K562 (cell line): ENCODE data around the gene DCAF8L1. TPM values are rescaled to one million over a fixed set of nuclear protein-coding genes. Genes with fewer than 3 reads are reported as not detected.

Experiments used
- ATAC-seq: fragments of 200-7000 bp; cut with Tn5 transposase; 3 replicates; pipeline ENCODE4 v1.9.1; 2020; ENCODE audit warnings: moderate library complexity
- BruUV-seq: library from RNA; stranded (reverse); fragments of 400-500 nt; replicated peaks from 2 replicates; lab custom pipeline; 2021; lab: Mats Ljungman, UMichigan
- CTCF ChIA-PET: fragments of 300-600 bp; formaldehyde crosslinking; extraction: SDS; loops from one replicate; lab custom pipeline; 2021; ENCODE audit warnings: low intra/inter-chr PET ratio; lab: Yijun Ruan, JAX
- POLR2A ChIA-PET: fragments of 300-600, 350-650 bp; sonication (Branson Sonifier 250); formaldehyde crosslinking; extraction: SDS; loops from one replicate; lab custom pipeline; 2021; ENCODE audit warnings: antibody characterized with exemption, inconsistent platforms; lab: Yijun Ruan, JAX
- DNase-seq, 4 experiments: peaks; one replicate each; pipeline versions ENCODE4 v3.0.0 to v3.0.0-alpha.2; 2011 to 2018; ENCODE audit warnings: low spot score in 3 of 4, mixed read lengths in 3 of 4; ENCODE audit errors: extremely low read depth in 1 of 4
- FAIRE-seq: peaks from 2 replicates; lab custom pipeline; 2011; peaks lifted over from hg19 to GRCh38; lab: Jason Lieb, UNC
- H2AFZ ChIP-seq: 2 replicates; pipeline ENCODE4 v1.6.0; 2011; ENCODE audit warnings: low read depth, low read length, control low read depth, inconsistent platforms
- H3K27ac ChIP-seq: fragments of 200-600 bp; 3 replicates; pipeline ENCODE4 v1.8.0; 2011; ENCODE audit warnings: low read depth, mild to moderate bottlenecking, control low read depth, inconsistent platforms, low read length, moderate library complexity, mixed read lengths; ENCODE audit errors: extremely low read depth
- H3K27me3 ChIP-seq, 2 experiments: fragments of 300-600 bp in 1 of 2; 2 replicates in 1 of 2; 3 replicates in 1 of 2; pipeline versions ENCODE4 v1.6.0 to v1.8.0; 2011; ENCODE audit warnings: inconsistent platforms in 2 of 2, low read length in 2 of 2, mild to moderate bottlenecking in 1 of 2, mixed read lengths in 1 of 2, moderate library complexity in 1 of 2; ENCODE audit not compliant: control insufficient read depth in 2 of 2, insufficient read depth in 2 of 2
- H3K36me3 ChIP-seq: fragments of 300-600 bp; 3 replicates; pipeline ENCODE4 v1.8.0; 2011; ENCODE audit warnings: mild to moderate bottlenecking, low read length, inconsistent platforms; ENCODE audit not compliant: control insufficient read depth, insufficient read depth
- H3K4me1 ChIP-seq, 2 experiments: fragments of 200-600 bp in 1 of 2; replicated peaks in 1 of 2; 2 replicates in 1 of 2; 3 replicates in 1 of 2; pipeline versions ENCODE4 v1.5.1 to v1.8.0; 2011; ENCODE audit warnings: inconsistent platforms in 2 of 2, low read length in 2 of 2, mild to moderate bottlenecking in 1 of 2, mixed read lengths in 1 of 2, moderate library complexity in 1 of 2; ENCODE audit not compliant: control insufficient read depth in 2 of 2, insufficient read depth in 2 of 2
- H3K4me2 ChIP-seq: 2 replicates; pipeline ENCODE4 v1.6.1; 2011; ENCODE audit warnings: low read length, control low read depth, inconsistent platforms, mixed read lengths; ENCODE audit not compliant: insufficient read depth
- H3K4me3 ChIP-seq: fragments of 200-600 bp; sonication (generic), shearing (Covaris generic); 2 replicates; pipeline ENCODE4 v1.5.1; 2016; ENCODE audit warnings: control low read depth, inconsistent platforms
- H3K79me2 ChIP-seq: fragments of 200-600 bp; 3 replicates; pipeline ENCODE4 v1.8.0; 2011; ENCODE audit warnings: low read length, inconsistent platforms; ENCODE audit not compliant: control insufficient read depth, insufficient read depth
- H3K9ac ChIP-seq, 2 experiments: 2 replicates each; pipeline versions ENCODE4 v1.6.0 to v1.6.1; 2011; ENCODE audit warnings: low read depth in 2 of 2, low read length in 2 of 2, control low read depth in 1 of 2, inconsistent platforms in 1 of 2, mild to moderate bottlenecking in 1 of 2, mixed read lengths in 1 of 2; ENCODE audit not compliant: insufficient read depth in 1 of 2
- H3K9me1 ChIP-seq: one replicate; pipeline ENCODE4 v1.6.0; 2011; ENCODE audit warnings: inconsistent platforms, mild to moderate bottlenecking, low read length, moderate library complexity; ENCODE audit not compliant: control insufficient read depth, insufficient read depth
- H3K9me3 ChIP-seq: replicated peaks from 2 replicates; pipeline ENCODE4 v1.5.1; 2011; ENCODE audit warnings: low read depth, low read length, inconsistent platforms; ENCODE audit not compliant: control insufficient read depth, insufficient read depth
- H4K20me1 ChIP-seq: replicated peaks from 2 replicates; pipeline ENCODE4 v1.6.1; 2011; ENCODE audit warnings: low read length, inconsistent platforms, mixed read lengths; ENCODE audit not compliant: control insufficient read depth, insufficient read depth
- CBX5 ChIP-seq: IDR thresholded peaks from 2 replicates; pipeline ENCODE4 v1.6.1; 2014; ENCODE audit warnings: low read depth, borderline replicate concordance
- CHD1 ChIP-seq: fragments of 200-600 bp; sonication (generic); IDR thresholded peaks from one replicate; pipeline ENCODE4 v1.6.1; 2012; ENCODE audit warnings: mild to moderate bottlenecking, moderate library complexity, low read length, inconsistent platforms
- GTF2F1 ChIP-seq: IDR thresholded peaks from 2 replicates; pipeline ENCODE4 v1.6.1; 2011; ENCODE audit warnings: low read depth, low read length, improper control_type of control experiment
- HEY1 ChIP-seq: fragments of 250-450 bp; sonication (Bioruptor Pico); IDR thresholded peaks from 2 replicates; pipeline ENCODE4 v1.5.0; 2020; ENCODE audit warnings: mild to moderate bottlenecking, moderate library complexity, borderline replicate concordance
- HMG20A ChIP-seq: fragments of 450-650 bp; formaldehyde crosslinking; conservative IDR thresholded peaks from 2 replicates; pipeline ENCODE4 v1.4.0; 2020; ENCODE audit warnings: mild to moderate bottlenecking, mixed read lengths
- HNRNPLL ChIP-seq: fragments of 200-400 bp; formaldehyde crosslinking; IDR thresholded peaks from 2 replicates; pipeline ENCODE4 v1.6.1; 2017; ENCODE audit warnings: low read length, low read depth, mild to moderate bottlenecking; ENCODE audit not compliant: poor library complexity, severe bottlenecking
- KDM1A ChIP-seq, 2 experiments: fragments of 450-650 bp; IDR thresholded peaks; 2 replicates each; pipeline ENCODE4 v1.6.1; 2016; ENCODE audit warnings: mild to moderate bottlenecking in 2 of 2
- KLF13 ChIP-seq: fragments of 450-650 bp; IDR thresholded peaks from 2 replicates; pipeline ENCODE4 v1.6.1; 2016; ENCODE audit warnings: missing genetic modification characterization, low read depth, mild to moderate bottlenecking, missing compliant biosample characterization, moderate library complexity, borderline replicate concordance
- MAFK ChIP-seq: IDR thresholded peaks from 2 replicates; pipeline ENCODE4 v1.6.1; 2011; ENCODE audit warnings: low read length, improper control_type of control experiment
- MEIS2 ChIP-seq: fragments of 450-650 bp; IDR thresholded peaks from 2 replicates; pipeline ENCODE4 v1.6.1; 2014; ENCODE audit warnings: mild to moderate bottlenecking; ENCODE audit not compliant: partially characterized antibody
- NFE2L1 ChIP-seq: fragments of 450-650 bp; IDR thresholded peaks from 2 replicates; pipeline ENCODE4 v1.6.1; 2016; ENCODE audit warnings: missing genetic modification characterization, low read depth, mild to moderate bottlenecking, missing compliant biosample characterization, moderate library complexity, borderline replicate concordance
- POLR2H ChIP-seq: IDR thresholded peaks from 2 replicates; pipeline ENCODE4 v1.6.1; 2016; ENCODE audit warnings: missing genetic modification characterization, low read depth, mild to moderate bottlenecking, control low read depth, missing compliant biosample characterization, moderate library complexity
- RBM25 ChIP-seq: fragments of 200-400 bp; formaldehyde crosslinking; IDR thresholded peaks from 2 replicates; pipeline ENCODE4 v1.6.1; 2018; ENCODE audit warnings: low read length, low read depth, moderate library complexity; ENCODE audit not compliant: severe bottlenecking
- SIN3A ChIP-seq, 2 experiments: fragments of 150-350 bp in 1 of 2; IDR thresholded peaks; 2 replicates each; pipeline ENCODE4 v1.6.1; 2011 to 2016; ENCODE audit warnings: borderline replicate concordance in 2 of 2, low read depth in 2 of 2, low read length in 2 of 2, mild to moderate bottlenecking in 2 of 2, moderate library complexity in 2 of 2; ENCODE audit not compliant: control insufficient read depth in 1 of 2
- SMAD4 ChIP-seq: fragments of 250-450 bp; sonication (Bioruptor Pico); conservative IDR thresholded peaks from 2 replicates; pipeline ENCODE4 v1.8.0; 2021; ENCODE audit warnings: inconsistent platforms, mild to moderate bottlenecking, moderate library complexity
- SP1 ChIP-seq: sonication (generic); formaldehyde crosslinking; IDR thresholded peaks from 2 replicates; pipeline ENCODE4 v1.8.1; 2022; ENCODE audit warnings: mild to moderate bottlenecking, missing genetic modification reagents
- ZFX ChIP-seq: sonication (generic); formaldehyde crosslinking; IDR thresholded peaks from 2 replicates; pipeline ENCODE4 v1.8.0; 2022; ENCODE audit warnings: mild to moderate bottlenecking, missing genetic modification reagents, moderate library complexity
- ZNF175 ChIP-seq: fragments of 200-800 bp; sonication (Bioruptor generic); IDR thresholded peaks from 2 replicates; pipeline ENCODE4 v1.6.1; 2016; ENCODE audit warnings: low read depth, mild to moderate bottlenecking, missing genetic modification characterization, missing compliant biosample characterization
- ZNF408 ChIP-seq: fragments of 250-450 bp; sonication (Bioruptor Pico); IDR thresholded peaks from 2 replicates; pipeline ENCODE4 v1.4.0; 2020; ENCODE audit warnings: low read depth, mild to moderate bottlenecking, moderate library complexity
- WGBS: fragments of 100-300 bp; shearing (Covaris generic); methylation state at CpG from one replicate; pipeline ENCODE4 v1.1.6; 2016; ENCODE audit warnings: low coverage, mixed read lengths; ENCODE audit not compliant: insufficient coverage; ENCODE audit errors: missing lambda C conversion rate; 5-methylcytosine and 5-hydroxymethylcytosine counted together
- in situ Hi-C: fragments of 300-500 bp; cut with MboI; formaldehyde crosslinking; loops from 4 replicates; pipeline ENCODE4 v1.15.0; 2018; ENCODE audit warnings: inconsistent platforms, mixed read lengths
- intact Hi-C: fragments of 100-400 bp; cut with micrococcal nuclease; formaldehyde crosslinking; loops from 2 replicates; pipeline ENCODE4 v1.14.2; 2022
- polyA plus RNA-seq, 8 experiments: library from polyadenylated mRNA; depleted of rRNA in 4 of 8; stranded (reverse) in 5 of 8; unstranded in 3 of 8; fragments of >200 nt; fragmentation: Nextera tagmentation in 2 of 8; fragmentation: Illumina TruSeq in 1 of 8; extraction: Ambion mirVana in 2 of 8; extraction: Trizol in 1 of 8; gene quantifications; 2 replicates each; pipeline versions ENCODE4 v1.2.1 to v1.2.3, GENCODE V29; 2011 to 2014; ENCODE audit warnings: inconsistent platforms in 1 of 8, missing spikeins in 1 of 8
- total RNA-seq, 7 experiments: library from RNA; depleted of rRNA in 6 of 7; stranded (reverse); fragments of >200 nt in 6 of 7; fragmentation: Illumina TruSeq in 2 of 7; extraction: Trizol in 2 of 7; gene quantifications; 2 replicates each; pipeline versions ENCODE4 v1.2.1 to v1.2.3, GENCODE V29; 2011 to 2021; ENCODE audit warnings: low replicate concordance in 1 of 7
- TF ChIP-seq, protein P1 (sequence below): IDR thresholded peaks from 3 replicates; pipeline ENCODE4 v1.6.1; 2011; ENCODE audit warnings: borderline replicate concordance, mild to moderate bottlenecking; ENCODE audit not compliant: insufficient read length, insufficient read depth

DCAF8L1 gene
- total and polyA plus RNA-seq, 9 of the 15 experiments (the other 6 are each of a cell fraction or from before 2014, with no cell fraction given) = 0.03 TPM; not detected in 7

DNA sequence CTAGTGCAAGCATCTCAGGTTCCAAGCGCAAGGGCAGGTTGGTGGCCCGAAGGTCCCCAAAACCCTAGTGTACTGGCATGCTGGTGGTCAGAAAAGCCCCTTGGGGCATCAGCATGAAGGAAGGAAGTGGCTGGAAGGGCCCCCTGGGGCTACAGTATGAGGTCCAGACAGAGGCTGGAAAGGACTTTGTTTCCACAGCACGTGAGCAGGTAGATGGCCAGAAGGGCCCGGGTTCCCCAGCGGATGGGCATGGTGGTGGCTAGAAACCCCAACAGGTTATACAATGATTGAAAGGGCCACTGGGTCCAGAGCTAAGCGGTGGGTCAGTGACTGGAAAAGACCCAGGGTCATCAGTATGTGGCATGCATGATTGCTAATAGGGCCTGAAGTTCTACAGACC, 34.7 kb upstream of the DCAF8L1 start:
- Histone ChIP-seq H3K9me3 (no peaks in the 10 kb centered on the region), H3K79me2 (no peaks in the 10 kb centered on the region), H3K4me3 (no peak overlapping the region), H4K20me1 (no peaks in the 10 kb centered on the region), H3K27ac (no peak overlapping the region), H3K27me3 (no peaks in the 10 kb centered on the region), H3K4me1 (no peaks in the 10 kb centered on the region), H3K36me3 (no peaks in the 10 kb centered on the region), H2AFZ (no peak overlapping the region), H3K9me1 (no peaks in the 10 kb centered on the region), H3K4me2 (no peak overlapping the region), H3K9ac (no peak overlapping the region)
- 2% methylated on average over 6 of the region's 6 CpGs for WGBS
- ChIA-PET POLR2A (no interaction called here), CTCF (no interaction called here)
- ATAC-seq = no peak
- TF ChIP-seq SMAD4 (no peak), NFE2L1 (tag) (no peak), SP1 (no peak), HEY1 (CRISPR knock-in tag) (no peak), SIN3A (IDR thresholded peaks at IDR 0.05; ENCODE audit: borderline replicate concordance in 2 of 2, control insufficient read depth in 1 of 2, low read depth in 2 of 2, low read length in 2 of 2) (no peak), RBM25 (no peak), GTF2F1 (no peak), KLF13 (tag) (no peak), ZFX (no peak), POLR2H (no peak), MEIS2 (no peak), CHD1 (no peak), KDM1A (IDR thresholded peaks at IDR 0.05) (no peak), CBX5 (no peak), ZNF175 (CRISPR knock-in tag) (no peak), MAFK (no peak), HNRNPLL (no peak), HMG20A (CRISPR knock-in tag) (no peak), ZNF408 (CRISPR knock-in tag) (no peak)
- TF ChIP-seq, protein P1, sequence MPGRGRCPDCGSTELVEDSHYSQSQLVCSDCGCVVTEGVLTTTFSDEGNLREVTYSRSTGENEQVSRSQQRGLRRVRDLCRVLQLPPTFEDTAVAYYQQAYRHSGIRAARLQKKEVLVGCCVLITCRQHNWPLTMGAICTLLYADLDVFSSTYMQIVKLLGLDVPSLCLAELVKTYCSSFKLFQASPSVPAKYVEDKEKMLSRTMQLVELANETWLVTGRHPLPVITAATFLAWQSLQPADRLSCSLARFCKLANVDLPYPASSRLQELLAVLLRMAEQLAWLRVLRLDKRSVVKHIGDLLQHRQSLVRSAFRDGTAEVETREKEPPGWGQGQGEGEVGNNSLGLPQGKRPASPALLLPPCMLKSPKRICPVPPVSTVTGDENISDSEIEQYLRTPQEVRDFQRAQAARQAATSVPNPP = no peak
- BruUV-seq = no TSS peak
- FAIRE-seq = no peak
- intact Hi-C loops (no loop called here), in situ Hi-C loops (no loop called here)
- DNase-seq = no peak
